ENCODE results near the gene DIS3L2.

GRCh38 chr2:232349946-232350635, 388.6 kb downstream of the DIS3L2 start:
- no peak for TF ChIP-seq CTCF (IDR thresholded peaks at IDR 0.05)
- TF ChIP-seq POLR2A (IDR thresholded peaks at IDR 0.05): no peak
- TF ChIP-seq POLR2AphosphoS5 (IDR thresholded peaks at IDR 0.05): no peak
